HepG2 (cell line): ENCODE measurements around the gene KCNT1. TPM values are rescaled to one million over a fixed set of nuclear protein-coding genes. Genes with fewer than 3 reads are reported as not detected.

Experiments used
- ATAC-seq: fragments of 200-7000 bp; cut with Tn5 transposase; 3 replicates; pipeline ENCODE4 v1.9.1; 2020; ENCODE audit warnings: mild to moderate bottlenecking, moderate library complexity
- BruUV-seq: library from RNA; stranded (reverse); fragments of 400-500 nt; replicated peaks from 2 replicates; lab custom pipeline; 2021; lab: Mats Ljungman, UMichigan
- CTCF ChIA-PET: fragments of 300-600 bp; formaldehyde crosslinking; extraction: SDS; loops from one replicate; lab custom pipeline; 2021; ENCODE audit warnings: low total read pairs, inconsistent platforms, low intra/inter-chr PET ratio; lab: Yijun Ruan, JAX
- POLR2A ChIA-PET: fragments of 350-600 bp; sonication (Branson Sonifier 250); formaldehyde crosslinking; loops from one replicate; lab custom pipeline; 2020; ENCODE audit warnings: antibody characterized with exemption, inconsistent platforms; lab: Yijun Ruan, JAX
- DNase-seq: peaks from one replicate; pipeline ENCODE4 v3.0.0-alpha.2; 2015; ENCODE audit warnings: low spot score
- FAIRE-seq: peaks from 3 replicates; lab custom pipeline; 2011; peaks lifted over from hg19 to GRCh38; lab: Jason Lieb, UNC
- H2AFZ ChIP-seq: one replicate; pipeline ENCODE4 v1.6.1; 2011; ENCODE audit warnings: low read length, inconsistent platforms
- H3K27ac ChIP-seq: fragments of 300-600 bp; 3 replicates; pipeline ENCODE4 v1.8.0; 2011; ENCODE audit warnings: mixed run types, mild to moderate bottlenecking, mixed read lengths, low read length, inconsistent platforms; ENCODE audit not compliant: insufficient read depth; ENCODE audit errors: extremely low read length
- H3K27me3 ChIP-seq, 2 experiments: fragments of 200-600 bp in 1 of 2; 2 replicates in 1 of 2; 3 replicates in 1 of 2; pipeline versions ENCODE4 v1.6.0 to v1.8.0; 2011; ENCODE audit warnings: low read length in 2 of 2, mild to moderate bottlenecking in 2 of 2, moderate library complexity in 2 of 2, inconsistent platforms in 1 of 2; ENCODE audit not compliant: insufficient read depth in 2 of 2, control insufficient read depth in 1 of 2
- H3K36me3 ChIP-seq, 2 experiments: fragments of 200-600 bp in 1 of 2; replicated peaks in 1 of 2; 2 replicates in 1 of 2; 3 replicates in 1 of 2; pipeline versions ENCODE4 v1.5.1 to v1.8.0; 2011; ENCODE audit warnings: low read length in 2 of 2, inconsistent platforms in 1 of 2; ENCODE audit not compliant: insufficient read depth in 2 of 2, control insufficient read depth in 1 of 2
- H3K4me1 ChIP-seq: 2 replicates; pipeline ENCODE4 v1.5.1; 2012; ENCODE audit warnings: low read length, inconsistent platforms; ENCODE audit not compliant: insufficient read depth
- H3K4me2 ChIP-seq: 2 replicates; pipeline ENCODE4 v1.6.0; 2011; ENCODE audit warnings: low read depth, low read length, inconsistent platforms
- H3K4me3 ChIP-seq, 3 experiments: fragments of 200-600 bp in 1 of 3; sonication (generic), shearing (Covaris generic) in 1 of 3; replicated peaks in 1 of 3; 2 replicates each; pipeline ENCODE4 v1.5.1; 2011 to 2016; ENCODE audit warnings: low read length in 3 of 3, inconsistent platforms in 2 of 3, low read depth in 2 of 3, mild to moderate bottlenecking in 2 of 3, control low read depth in 1 of 3, mixed read lengths in 1 of 3; ENCODE audit not compliant: insufficient read depth in 1 of 3
- H3K79me2 ChIP-seq: one replicate; pipeline ENCODE4 v1.6.1; 2011; ENCODE audit warnings: low read length, inconsistent platforms; ENCODE audit not compliant: insufficient read depth
- H3K9ac ChIP-seq: 2 replicates; pipeline ENCODE4 v1.6.0; 2011; ENCODE audit warnings: mild to moderate bottlenecking, low read depth, low read length, inconsistent platforms; ENCODE audit not compliant: insufficient read depth
- H3K9me3 ChIP-seq: 2 replicates; pipeline ENCODE4 v1.5.1; 2012; ENCODE audit warnings: mild to moderate bottlenecking, low read length
- H4K20me1 ChIP-seq: 2 replicates; pipeline ENCODE4 v1.6.0; 2011; ENCODE audit warnings: inconsistent platforms, mild to moderate bottlenecking, low read length, moderate library complexity; ENCODE audit not compliant: insufficient read depth
- CENPX ChIP-seq: sonication (generic); formaldehyde crosslinking; IDR thresholded peaks from 2 replicates; pipeline ENCODE4 v1.9.0; 2021; ENCODE audit warnings: mild to moderate bottlenecking, missing genetic modification reagents, moderate library complexity
- DMAP1 ChIP-seq: IDR thresholded peaks from 2 replicates; pipeline ENCODE4 v1.6.1; 2016
- ETV6 ChIP-seq: sonication (generic); formaldehyde crosslinking; conservative IDR thresholded peaks from 2 replicates; pipeline ENCODE4 v1.4.0; 2020; ENCODE audit warnings: missing genetic modification reagents
- HNF1B ChIP-seq: sonication (generic); formaldehyde crosslinking; IDR thresholded peaks from 2 replicates; pipeline ENCODE4 v1.5.1; 2020; ENCODE audit warnings: mild to moderate bottlenecking, moderate library complexity, missing genetic modification reagents
- HOXA7 ChIP-seq: sonication (generic); formaldehyde crosslinking; IDR thresholded peaks from 2 replicates; pipeline ENCODE4 v1.8.1; 2022; ENCODE audit warnings: mild to moderate bottlenecking, missing genetic modification reagents, moderate library complexity
- RXRA ChIP-seq: sonication (generic); formaldehyde crosslinking; IDR thresholded peaks from 2 replicates; pipeline ENCODE4 v1.5.1; 2020; ENCODE audit warnings: missing genetic modification reagents
- SALL1 ChIP-seq: sonication (generic); formaldehyde crosslinking; IDR thresholded peaks from 2 replicates; pipeline ENCODE4 v1.8.0; 2022; ENCODE audit warnings: mild to moderate bottlenecking, missing genetic modification reagents
- ZNF761 ChIP-seq: sonication (generic); formaldehyde crosslinking; conservative IDR thresholded peaks from 2 replicates; pipeline ENCODE4 v1.4.0; 2020; ENCODE audit warnings: mild to moderate bottlenecking, missing genetic modification reagents
- ZNF850 ChIP-seq: sonication (generic); formaldehyde crosslinking; conservative IDR thresholded peaks from 2 replicates; pipeline ENCODE4 v1.9.0; 2021; ENCODE audit warnings: mild to moderate bottlenecking, missing genetic modification reagents
- ZSCAN20 ChIP-seq: sonication (generic); formaldehyde crosslinking; IDR thresholded peaks from 2 replicates; pipeline ENCODE4 v1.4.0; 2020; ENCODE audit warnings: missing genetic modification reagents, mild to moderate bottlenecking, borderline replicate concordance
- WGBS: methylation state at CpG from one replicate; pipeline ENCODE4 v1.1.6; 2017; ENCODE audit warnings: low lambda C conversion rate; 5-methylcytosine and 5-hydroxymethylcytosine counted together
- in situ Hi-C: cut with HindIII; loops from 2 replicates; pipeline ENCODE4 v1.10.0; 2017; ENCODE audit warnings: low pct_unique_long_range_greater_than_20kb; ENCODE audit not compliant: extremely low pct_ligation_motif_present
- intact Hi-C: fragments of 100-400 bp; cut with micrococcal nuclease; formaldehyde crosslinking; loops from one replicate; pipeline ENCODE4 v1.10.0; 2022; ENCODE audit not compliant: unreplicated experiment
- polyA plus RNA-seq, 8 experiments: library from polyadenylated mRNA; depleted of rRNA in 3 of 8; stranded (reverse) in 7 of 8; unstranded in 1 of 8; fragments of >200 nt; fragmentation: Illumina TruSeq in 4 of 8; extraction: Trizol in 4 of 8; gene quantifications; 2 replicates each; pipeline versions ENCODE4 v1.2.1 to v1.2.3, GENCODE V29; 2011 to 2016; ENCODE audit warnings: low read depth in 4 of 8, missing spikeins in 1 of 8, mixed read lengths in 1 of 8; ENCODE audit not compliant: insufficient read depth in 1 of 8
- total RNA-seq, 5 experiments: library from RNA; depleted of rRNA; stranded (reverse); fragments of >200 nt; fragmentation: Illumina TruSeq; extraction: Trizol; gene quantifications; 2 replicates each; pipeline ENCODE4 v1.2.3, GENCODE V29; 2016; ENCODE audit warnings: low read depth in 1 of 5
- TF ChIP-seq, protein P1 (sequence below): sonication (generic); formaldehyde crosslinking; IDR thresholded peaks from 2 replicates; pipeline ENCODE4 v1.8.0; 2022; ENCODE audit warnings: missing genetic modification reagents, low read depth, mild to moderate bottlenecking, borderline replicate concordance

KCNT1 gene
- total and polyA plus RNA-seq, 2 of the 13 experiments (the other 11 are each of a cell fraction or from before 2014, with no cell fraction given), result not detected

DNA sequence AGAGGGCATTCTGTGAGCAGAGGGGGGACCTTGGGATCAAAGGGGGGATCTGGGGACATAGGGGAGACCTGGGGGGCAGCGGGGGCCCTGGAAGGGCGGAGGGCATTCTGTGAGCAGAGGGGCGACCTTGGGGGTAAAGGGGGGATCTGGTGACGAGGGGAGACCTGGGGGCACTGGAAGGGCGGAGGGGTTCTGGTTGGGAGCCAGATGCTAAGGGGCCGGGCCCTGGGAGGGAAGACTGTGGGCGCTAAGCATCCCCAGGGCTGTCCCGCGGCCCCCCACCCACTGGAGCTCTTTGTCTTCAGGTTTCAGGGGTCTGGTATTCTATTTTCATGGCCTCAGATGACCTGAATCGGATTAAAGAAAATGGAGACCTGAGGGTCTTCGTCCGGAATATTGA is 38.1 kb upstream of the KCNT1 start (continued):
- TF ChIP-seq CENPX (CRISPR knock-in tag) (no peak), DMAP1 (no peak)
- TF ChIP-seq, all 625 proteins: peak for 0

- intact Hi-C loops, result no loop called here
- Histone ChIP-seq H3K79me2 (no peaks in the 10 kb centered on the region), H2AFZ (no peak overlapping the region), H3K4me3 (no peak overlapping the region), H3K27me3 (peaks cover 9 to 52% of the 10 kb centered on the region in 2 experiments; a peak in 4 of 5 replicates), H3K36me3 (no peaks in the 10 kb centered on the region), H3K9me3 (no peaks in the 10 kb centered on the region), H3K9ac (no peak overlapping the region), H3K4me1 (0 out of 2 replicates have a peak, but pooled peaks cover 5% of the 10 kb centered on the region), H3K27ac (no peak overlapping the region), H3K4me2 (no peak overlapping the region), H4K20me1 (0 out of 2 replicates have a peak, but pooled peaks cover 2% of the 10 kb centered on the region)
- 0% methylated on average over 3 of the region's 10 CpGs for WGBS
- in situ Hi-C loops, result no loop called here
- BruUV-seq, result no TSS peak
- ATAC-seq (no peak), DNase-seq (no peak), FAIRE-seq (no peak)
- POLR2A ChIA-PET, result no interaction called here
- no peak for TF ChIP-seq ZNF761 (CRISPR knock-in tag)
- TF ChIP-seq SALL1 (CRISPR knock-in tag), result no peak
- TF ChIP-seq HOXA7 (CRISPR knock-in tag), result no peak
- CTCF ChIA-PET, result no interaction called here
Measured at GRCh38 chr9:135664266-135664665, 37.7 kb upstream of the KCNT1 start.

GRCh38 chr9:135664801-135665794 is 36.9 kb upstream of the KCNT1 start:
- no TSS peak for BruUV-seq
- Histone ChIP-seq H2AFZ (no peak overlapping the region), H3K4me2 (no peak overlapping the region), H3K4me3 (no peak overlapping the region), H3K79me2 (no peaks in the 10 kb centered on the region), H3K27ac (no peak overlapping the region), H3K27me3 (peaks cover 10 to 46% of the 10 kb centered on the region in 2 experiments; a peak in 4 of 5 replicates), H4K20me1 (0 out of 2 replicates have a peak, but pooled peaks cover 2% of the 10 kb centered on the region), H3K4me1 (0 out of 2 replicates have a peak, but pooled peaks cover 4% of the 10 kb centered on the region), H3K36me3 (no peaks in the 10 kb centered on the region), H3K9ac (no peak overlapping the region), H3K9me3 (no peaks in the 10 kb centered on the region)
- 1% methylated on average over 9 of the region's 32 CpGs for WGBS
- intact Hi-C loops (no loop called here), in situ Hi-C loops (no loop called here)
- ChIA-PET CTCF (no interaction called here), POLR2A (no interaction called here)
- no peak for FAIRE-seq
- no peak for DNase-seq
- ATAC-seq, result no peak
- TF ChIP-seq ZNF850 (CRISPR knock-in tag) (no peak), ZSCAN20 (CRISPR knock-in tag) (no peak), HNF1B (CRISPR knock-in tag) (no peak), ETV6 (CRISPR knock-in tag) (no peak), RXRA (no peak)
- TF ChIP-seq, protein P1, sequence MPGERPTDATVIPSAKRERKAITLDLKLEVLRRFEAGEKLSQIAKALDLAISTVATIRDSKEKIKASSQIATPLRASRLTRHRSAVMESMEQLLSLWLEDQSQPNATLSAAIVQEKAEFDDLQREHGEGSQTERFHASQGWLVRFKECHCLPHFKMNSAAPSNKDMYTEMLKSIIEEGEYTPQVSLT (CRISPR knock-in tag), result no peak
